Measurements from ENCODE around the gene MED25. TPM values are rescaled to one million over a fixed set of nuclear protein-coding genes. Genes with fewer than 3 reads are reported as not detected.

Gene MED25
- total and polyA plus RNA-seq, 2 of the 8 experiments (the other 6 are each of a cell fraction or from before 2014, with no cell fraction given): 21.6 to 71.4 TPM

DNA sequence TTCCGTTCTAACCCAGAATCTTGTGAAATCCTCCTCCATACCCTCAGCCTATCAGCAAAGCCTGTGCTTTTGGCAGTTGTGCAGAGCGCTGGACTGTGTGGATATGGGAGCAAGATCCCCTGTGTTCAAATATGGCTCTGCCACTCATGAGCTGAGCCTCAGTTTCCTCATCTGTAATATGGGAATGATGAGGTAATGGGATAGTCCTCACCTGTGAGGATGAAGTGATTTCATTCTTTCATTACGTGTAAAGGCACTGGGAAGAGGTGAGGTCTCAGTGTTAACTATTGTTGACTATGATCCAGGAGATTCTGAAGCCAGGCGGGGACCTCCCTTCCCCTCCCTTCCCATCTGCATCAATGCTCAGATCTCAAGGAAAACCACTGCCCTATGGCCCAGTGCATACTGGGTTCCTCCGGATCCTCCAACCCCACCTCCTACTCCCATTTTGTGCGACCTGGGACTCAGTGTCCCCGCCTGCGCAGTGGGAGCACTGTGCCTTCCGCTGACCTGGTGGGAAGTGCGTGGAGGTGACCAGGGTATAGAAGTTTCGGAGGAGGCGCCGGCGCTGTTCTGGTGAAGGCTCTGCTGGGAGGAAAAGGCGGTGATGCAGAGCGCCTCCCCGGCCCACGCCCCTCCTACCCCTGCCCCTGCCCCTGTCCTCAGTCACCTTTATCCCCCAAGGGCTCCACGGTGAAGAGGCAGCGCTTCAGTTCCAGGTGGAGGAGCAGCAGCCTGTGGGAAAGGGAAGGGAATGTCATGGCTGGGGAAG is 10.0 kb upstream of the MED25 start:
- H2BK20ac ChIP-seq (ENCODE audit: low read length): no peak overlapping the region
- peaks cover 2% of the 10 kb centered on the region; the same call in 1 of the 2 replicates for H3K23me2 ChIP-seq (ENCODE audit: low read depth, low read length)
- no peak overlapping the region for H2BK15ac ChIP-seq (ENCODE audit: low read length)
- H4K5ac ChIP-seq (ENCODE audit: insufficient read length, low read depth, low read length): no peak overlapping the region
- H3K79me1 ChIP-seq (ENCODE audit: low read depth, low read length): 0 out of 2 replicates have a peak, but pooled peaks cover 2% of the 10 kb centered on the region
- WGBS, 2 experiments (ENCODE audit: extremely low coverage in 1 of 2, insufficient coverage in 1 of 2, insufficient read length in 1 of 2, insufficient replicate concordance in 2 of 2, low coverage in 1 of 2, low lambda C conversion rate in 2 of 2, missing lambda C conversion rate in 1 of 2): 94% methylated on average over 13 of the region's 20 CpGs; no CpG with 5 or more reads in 1 of the 2 experiments
- FAIRE-seq (no peak), DNase-seq (ENCODE audit: low read depth in 1 of 2, low spot score in 2 of 2) (no peak)
- no peak overlapping the region for H4K8ac ChIP-seq (ENCODE audit: extremely low read depth, insufficient read depth, low read length)
- TF ChIP-seq ZNF274 (IDR thresholded peaks at IDR 0.05; ENCODE audit: borderline replicate concordance, extremely low read depth, low read length) (no peak), SP2 (IDR thresholded peaks at IDR 0.05; ENCODE audit: low read length) (no peak), CHD1 (IDR thresholded peaks at IDR 0.05; ENCODE audit: low read depth, low read length) (no peak), CBX8 (IDR thresholded peaks at IDR 0.05; ENCODE audit: borderline replicate concordance, low read depth, low read length) (no peak), POLR2AphosphoS5 (IDR thresholded peaks at IDR 0.05; ENCODE audit: low read depth, low read length) (no peak)
- peak overlapping the region; percentile 51; the same call in 1 of the 2 replicates for H3K18ac ChIP-seq (ENCODE audit: extremely low read depth, low read length)
- H3K4ac ChIP-seq (replicated peaks; ENCODE audit: insufficient read length, low read depth, low read length): no peak overlapping the region
- no peak overlapping the region for H2AFZ ChIP-seq (ENCODE audit: low read length)
- H3K56ac ChIP-seq (replicated peaks; ENCODE audit: insufficient read length, low read depth, low read length): no peak overlapping the region
- no peaks in the 10 kb centered on the region for H3K9me3 ChIP-seq (ENCODE audit: insufficient read depth in 2 of 2, low read depth in 1 of 2, low read length in 1 of 2)
- peak overlapping the region in 2 of 4 experiments; percentile 25 to 54; a peak in 1 of 7 replicates for H3K9ac ChIP-seq (replicated peaks in 1 of 4; ENCODE audit: extremely low read depth in 1 of 4, low read depth in 3 of 4, low read length in 3 of 4)
- no peak overlapping the region for H2BK120ac ChIP-seq (replicated peaks; ENCODE audit: low read depth, low read length)
- no peak overlapping the region for H4K91ac ChIP-seq (replicated peaks; ENCODE audit: insufficient read length, low read length)
- ChIA-PET CTCF (ENCODE audit: partially characterized antibody) (interaction anchor here (0.6 to 1.3 kb wide), 2 partner anchors 10 to 22 kb away, joined by 3 to 4 read pairs; no protein-coding TSS in a partner anchor), POLR2A (ENCODE audit: partially characterized antibody) (interaction anchor here (0.6 to 4.1 kb wide), 12 partner anchors 11 to 143 kb away, joined by 3 to 26 read pairs (median 3); partner anchors contain the start of genes ADM5, BCL2L12, IRF3 and PRMT1)
- H3K23ac ChIP-seq (ENCODE audit: insufficient read length): no peak overlapping the region
- H2BK5ac ChIP-seq (ENCODE audit: low read depth, low read length): peak overlapping the region; percentile 45; the same call in 1 of the 2 replicates
- no peak overlapping the region for H3K14ac ChIP-seq (ENCODE audit: insufficient read length)
- H3K79me2 ChIP-seq (ENCODE audit: control insufficient read depth in 1 of 2, insufficient read depth in 2 of 2, low read length in 2 of 2): no peaks in the 10 kb centered on the region
- peaks cover 0 to 8% (median 5%) of the 10 kb centered on the region in 4 experiments; a peak in 6 of 8 replicates for H3K36me3 ChIP-seq (ENCODE audit: control insufficient read depth in 2 of 4, insufficient read depth in 4 of 4, low read length in 3 of 4)
- H2BK12ac ChIP-seq (ENCODE audit: low read depth, low read length): no peak overlapping the region
- H3K27ac ChIP-seq (ENCODE audit: low read depth, low read length): no peak overlapping the region
- H2AK5ac ChIP-seq (ENCODE audit: low read depth, low read length): no peak overlapping the region; the same call in 1 of the 2 replicates
- no peaks in the 10 kb centered on the region for H3K27me3 ChIP-seq (replicated peaks in 1 of 4; ENCODE audit: control insufficient read depth in 3 of 4, extremely low read depth in 1 of 4, insufficient read depth in 3 of 4, low read length in 3 of 4)
- H3K4me2 ChIP-seq (ENCODE audit: insufficient read depth in 1 of 2, low read depth in 2 of 2, low read length in 2 of 2): peak overlapping the region; percentile 66 to 68
- H3K4me1 ChIP-seq (replicated peaks in 1 of 4; ENCODE audit: control insufficient read depth in 3 of 4, insufficient read depth in 4 of 4, low read length in 3 of 4): peaks cover 6 to 17% (median 13%) of the 10 kb centered on the region in 4 experiments
- peaks cover 0 to 9% of the 10 kb centered on the region in 2 experiments for H4K20me1 ChIP-seq (replicated peaks in 1 of 2; ENCODE audit: control insufficient read depth in 1 of 2, insufficient read depth in 2 of 2, low read length in 2 of 2)
- peak overlapping the region in 3 of 4 experiments; percentile 7 to 61 (median 14); a peak in 4 of 8 replicates for H3K4me3 ChIP-seq (ENCODE audit: extremely low read depth in 1 of 4, insufficient read depth in 2 of 4, low read depth in 3 of 4, low read length in 4 of 4)
